Suprapubic skin (tissue), 4 donors: ENCODE results near the gene CNOT2.

ENCODE experiments used
- EP300 ChIP-seq: sonication (generic); formaldehyde crosslinking; IDR thresholded peaks from one replicate; pipeline ENCODE4 v1.6.1; 2017; ENCODE audit warnings: antibody characterized with exemption
- POLR2A ChIP-seq, 2 donors: fragments of 450-650 bp; IDR thresholded peaks; one replicate each; pipeline ENCODE4 v1.6.1; 2017; ENCODE audit warnings: antibody characterized with exemption in 2 of 2, mild to moderate bottlenecking in 2 of 2, moderate library complexity in 2 of 2
- POLR2AphosphoS5 ChIP-seq, 3 donors: sonication (generic); formaldehyde crosslinking; IDR thresholded peaks; one replicate each; pipeline ENCODE4 v1.6.1; 2017; ENCODE audit warnings: antibody characterized with exemption in 3 of 3
- TF ChIP-seq, protein P1 (sequence below), 2 donors: fragments of 200-600 bp in 1 of 2; fragments of 450-650 bp in 1 of 2; sonication (generic) in 1 of 2; IDR thresholded peaks; one replicate each; pipeline ENCODE4 v1.5.1; 2016 to 2019; ENCODE audit warnings: antibody characterized with exemption in 2 of 2, mild to moderate bottlenecking in 1 of 2, moderate library complexity in 1 of 2

GRCh38 chr12:70245458-70245857 is 2.2 kb downstream of the CNOT2 start:
- TF ChIP-seq, protein P1, sequence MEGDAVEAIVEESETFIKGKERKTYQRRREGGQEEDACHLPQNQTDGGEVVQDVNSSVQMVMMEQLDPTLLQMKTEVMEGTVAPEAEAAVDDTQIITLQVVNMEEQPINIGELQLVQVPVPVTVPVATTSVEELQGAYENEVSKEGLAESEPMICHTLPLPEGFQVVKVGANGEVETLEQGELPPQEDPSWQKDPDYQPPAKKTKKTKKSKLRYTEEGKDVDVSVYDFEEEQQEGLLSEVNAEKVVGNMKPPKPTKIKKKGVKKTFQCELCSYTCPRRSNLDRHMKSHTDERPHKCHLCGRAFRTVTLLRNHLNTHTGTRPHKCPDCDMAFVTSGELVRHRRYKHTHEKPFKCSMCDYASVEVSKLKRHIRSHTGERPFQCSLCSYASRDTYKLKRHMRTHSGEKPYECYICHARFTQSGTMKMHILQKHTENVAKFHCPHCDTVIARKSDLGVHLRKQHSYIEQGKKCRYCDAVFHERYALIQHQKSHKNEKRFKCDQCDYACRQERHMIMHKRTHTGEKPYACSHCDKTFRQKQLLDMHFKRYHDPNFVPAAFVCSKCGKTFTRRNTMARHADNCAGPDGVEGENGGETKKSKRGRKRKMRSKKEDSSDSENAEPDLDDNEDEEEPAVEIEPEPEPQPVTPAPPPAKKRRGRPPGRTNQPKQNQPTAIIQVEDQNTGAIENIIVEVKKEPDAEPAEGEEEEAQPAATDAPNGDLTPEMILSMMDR (IDR thresholded peaks at IDR 0.05), result no peak
- TF ChIP-seq EP300 (no peak), POLR2A (IDR thresholded peaks at IDR 0.05) (no peak), POLR2AphosphoS5 (IDR thresholded peaks at IDR 0.05) (no peak)
